GM18861 (cell line): Measurements from ENCODE around the gene EPS8L3.
"Not testable (repeated sequence)": the region's sequence is repeated elsewhere in the genome, so short reads cannot be mapped to it uniquely, and the experiment has no call there.

Experiments used
- ATAC-seq: cut with Tn5 transposase; IDR thresholded peaks from one replicate; pipeline ENCODE4 v1.9.1; 2021; ENCODE audit not compliant: unreplicated experiment

Gene EPS8L3, protein sequence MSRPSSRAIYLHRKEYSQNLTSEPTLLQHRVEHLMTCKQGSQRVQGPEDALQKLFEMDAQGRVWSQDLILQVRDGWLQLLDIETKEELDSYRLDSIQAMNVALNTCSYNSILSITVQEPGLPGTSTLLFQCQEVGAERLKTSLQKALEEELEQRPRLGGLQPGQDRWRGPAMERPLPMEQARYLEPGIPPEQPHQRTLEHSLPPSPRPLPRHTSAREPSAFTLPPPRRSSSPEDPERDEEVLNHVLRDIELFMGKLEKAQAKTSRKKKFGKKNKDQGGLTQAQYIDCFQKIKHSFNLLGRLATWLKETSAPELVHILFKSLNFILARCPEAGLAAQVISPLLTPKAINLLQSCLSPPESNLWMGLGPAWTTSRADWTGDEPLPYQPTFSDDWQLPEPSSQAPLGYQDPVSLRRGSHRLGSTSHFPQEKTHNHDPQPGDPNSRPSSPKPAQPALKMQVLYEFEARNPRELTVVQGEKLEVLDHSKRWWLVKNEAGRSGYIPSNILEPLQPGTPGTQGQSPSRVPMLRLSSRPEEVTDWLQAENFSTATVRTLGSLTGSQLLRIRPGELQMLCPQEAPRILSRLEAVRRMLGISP

DNA sequence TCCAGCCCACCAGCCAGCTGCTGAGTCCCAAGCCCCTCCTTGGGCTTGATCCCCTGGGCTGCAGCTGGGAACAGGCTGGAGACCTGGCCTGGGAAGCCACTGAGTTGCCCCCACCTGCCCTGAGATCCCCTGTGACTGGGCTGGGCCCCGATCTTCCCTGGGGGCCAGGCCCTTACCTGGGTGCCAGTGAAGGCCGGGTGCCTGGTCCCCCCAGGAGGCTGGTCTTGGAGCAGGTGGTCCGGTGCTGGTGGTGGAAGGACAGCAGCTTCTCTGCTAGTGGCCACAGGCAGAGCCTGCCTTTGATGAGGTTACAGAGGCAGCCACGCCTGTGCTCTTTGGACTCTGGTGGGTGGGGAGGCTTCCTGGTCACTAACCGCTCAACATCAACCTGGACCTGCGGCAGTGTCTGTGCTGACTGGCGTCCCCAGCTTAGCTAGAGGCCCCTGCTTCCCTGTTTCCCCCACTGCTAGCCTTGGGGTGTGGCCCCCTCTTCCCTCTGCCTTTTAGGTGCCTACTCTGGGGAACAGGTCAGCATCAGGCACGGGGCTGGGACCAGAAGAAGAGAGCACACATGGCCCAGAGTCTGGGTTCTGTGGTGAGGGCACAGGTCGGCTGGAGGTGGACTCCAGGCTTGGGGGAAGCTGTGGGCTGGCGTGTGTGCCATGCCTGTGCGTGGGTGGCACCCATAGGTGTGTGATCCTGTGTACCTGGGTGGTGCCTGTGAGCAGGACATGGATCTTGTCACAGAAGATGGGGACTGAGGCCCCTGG, at the start of gene EPS8L3:
Gene EPS8L3, minus strand, starts transcription at position 278 of the 770 bp plus-strand sequence. CDS start 2,174 bp downstream, outside the sequence.
- no peak for ATAC-seq

DNA sequence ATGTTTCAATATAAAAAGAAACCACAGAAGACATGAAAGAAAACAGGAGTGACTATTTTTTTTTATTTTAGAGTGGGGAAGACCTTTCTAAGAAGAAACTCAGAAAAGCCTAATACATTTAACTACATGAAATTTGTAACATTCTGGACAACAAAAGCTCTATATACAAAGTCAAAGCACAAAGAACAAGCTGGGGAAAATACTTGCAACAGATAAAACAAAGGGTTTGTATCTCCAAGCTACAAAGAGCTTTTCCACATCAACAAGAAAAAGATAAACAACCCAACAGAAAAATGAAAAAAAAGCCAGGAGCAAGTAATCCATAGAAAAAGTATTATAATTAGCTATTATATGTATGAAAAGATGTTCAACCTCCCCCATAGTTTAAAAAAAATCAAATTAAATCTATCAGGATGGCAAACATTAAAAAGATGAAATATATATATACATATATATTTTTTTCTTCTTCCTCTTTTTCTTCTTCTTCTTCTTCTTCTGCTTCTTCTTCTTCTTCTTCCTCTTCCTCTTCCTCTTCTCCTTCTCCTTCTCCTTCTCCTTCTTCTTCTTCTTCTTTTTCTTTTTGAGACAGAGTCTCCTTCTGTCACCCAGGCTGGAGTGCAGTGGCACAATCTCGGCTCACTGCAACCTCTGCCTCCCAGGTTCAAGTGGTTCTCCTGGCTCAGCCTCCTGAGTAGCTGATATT, 49.1 kb upstream of the EPS8L3 start:
- no peak for ATAC-seq

- ATAC-seq, result no peak
These were observed 45.0 kb upstream of the EPS8L3 start for GRCh38 chr1:109808703-109809102.

DNA sequence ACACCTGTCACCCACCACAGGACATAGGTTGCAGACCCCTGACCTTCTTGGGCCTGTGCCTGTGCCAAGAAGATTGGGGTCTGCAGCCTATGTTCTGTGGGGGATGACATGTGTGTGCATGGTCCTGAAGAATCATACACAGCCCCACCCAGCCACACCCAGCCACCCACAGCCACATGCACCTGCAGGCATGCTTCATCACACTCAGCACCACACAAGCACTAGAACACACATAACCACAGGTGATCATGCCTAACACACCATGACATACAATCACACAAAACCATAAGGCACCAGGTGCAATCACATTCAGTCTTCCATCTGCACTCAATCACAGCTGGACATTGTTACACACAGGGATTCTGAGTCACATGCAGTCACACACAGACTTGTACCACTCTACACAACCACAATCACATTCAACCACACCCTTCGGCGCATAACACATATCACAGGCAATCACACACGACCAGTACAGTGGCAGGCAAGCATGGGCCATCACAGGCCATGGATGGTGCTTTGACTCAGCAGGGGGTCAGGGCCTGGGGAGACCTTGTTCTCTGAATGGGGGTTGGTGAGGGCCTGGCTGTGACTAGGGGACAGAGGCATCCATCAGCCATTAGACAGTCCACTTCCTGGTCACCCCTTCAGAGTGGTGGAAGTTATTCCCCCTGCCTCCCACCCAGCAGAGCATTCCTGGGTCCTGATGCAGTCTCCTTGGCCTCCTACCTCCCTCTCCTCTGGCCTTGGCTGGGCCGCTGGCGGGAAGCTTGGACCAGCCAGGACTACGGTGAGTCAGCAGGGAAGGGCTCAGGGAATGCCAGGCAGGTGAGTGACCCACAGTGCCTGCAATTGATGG, 44.3 kb upstream of the EPS8L3 start:
- no peak for ATAC-seq

DNA sequence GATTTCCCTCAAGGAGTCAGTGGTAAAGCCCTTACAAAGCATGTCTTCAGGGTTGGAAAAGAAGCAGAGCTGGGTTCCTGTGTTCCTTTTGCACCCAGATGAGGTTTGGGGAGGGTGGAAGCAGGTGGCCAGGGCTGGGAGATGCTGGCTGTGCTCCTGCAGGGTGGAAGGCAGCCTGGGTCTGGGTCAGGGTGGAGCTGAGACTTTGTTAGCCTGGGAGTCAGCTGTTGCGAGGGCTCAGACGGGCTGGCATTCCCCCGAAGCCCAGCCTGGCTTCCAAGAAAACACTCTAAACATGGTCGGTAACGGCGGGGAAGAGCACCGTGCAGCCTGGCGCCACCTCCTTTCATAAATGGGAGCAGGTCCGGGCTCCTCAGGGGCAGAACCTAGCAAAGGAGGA, 43.7 kb upstream of the EPS8L3 start:
- ATAC-seq, result no peak

DNA sequence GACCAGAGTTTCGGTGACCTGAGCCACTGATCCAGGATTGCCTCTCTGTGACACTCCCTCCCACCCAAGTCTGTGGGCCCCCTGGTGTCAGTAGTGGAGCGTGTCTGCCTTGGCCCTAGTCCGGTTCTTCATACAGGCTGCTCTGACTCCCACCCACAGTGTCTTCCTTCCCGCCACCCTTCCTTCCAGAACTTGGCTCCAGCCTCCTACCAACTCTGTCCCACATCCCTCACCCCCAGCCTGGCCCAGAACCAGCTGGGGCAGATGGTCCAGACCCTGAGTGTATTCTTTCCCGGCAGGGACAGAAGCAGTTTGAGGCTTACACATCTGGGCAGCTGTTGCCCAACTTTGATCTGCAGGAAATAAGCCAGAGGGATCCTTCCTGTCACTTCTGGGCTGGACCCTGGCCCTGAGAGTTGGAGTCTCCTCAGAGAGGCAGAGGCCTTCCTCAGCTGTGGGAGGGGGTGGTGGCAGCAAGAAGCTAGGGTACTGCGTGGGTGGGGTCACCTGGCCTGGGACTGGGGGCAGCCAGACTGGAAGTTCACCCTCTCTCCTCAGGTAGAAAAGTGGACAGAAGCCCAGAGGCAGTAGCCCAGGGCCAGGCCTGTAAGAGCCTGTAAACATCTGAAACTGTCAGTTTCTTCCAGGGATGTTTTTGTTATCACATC, 43.1 kb upstream of the EPS8L3 start:
- ATAC-seq, result no peak

- ATAC-seq, result no peak
These were observed 41.9 kb upstream of the EPS8L3 start for GRCh38 chr1:109805486-109806165.

GRCh38 chr1:109804660-109805059, 40.9 kb upstream of the EPS8L3 start:
- ATAC-seq, result no peak

- ATAC-seq, result no peak
These were observed 40.2 kb upstream of the EPS8L3 start for GRCh38 chr1:109803901-109804331.

DNA sequence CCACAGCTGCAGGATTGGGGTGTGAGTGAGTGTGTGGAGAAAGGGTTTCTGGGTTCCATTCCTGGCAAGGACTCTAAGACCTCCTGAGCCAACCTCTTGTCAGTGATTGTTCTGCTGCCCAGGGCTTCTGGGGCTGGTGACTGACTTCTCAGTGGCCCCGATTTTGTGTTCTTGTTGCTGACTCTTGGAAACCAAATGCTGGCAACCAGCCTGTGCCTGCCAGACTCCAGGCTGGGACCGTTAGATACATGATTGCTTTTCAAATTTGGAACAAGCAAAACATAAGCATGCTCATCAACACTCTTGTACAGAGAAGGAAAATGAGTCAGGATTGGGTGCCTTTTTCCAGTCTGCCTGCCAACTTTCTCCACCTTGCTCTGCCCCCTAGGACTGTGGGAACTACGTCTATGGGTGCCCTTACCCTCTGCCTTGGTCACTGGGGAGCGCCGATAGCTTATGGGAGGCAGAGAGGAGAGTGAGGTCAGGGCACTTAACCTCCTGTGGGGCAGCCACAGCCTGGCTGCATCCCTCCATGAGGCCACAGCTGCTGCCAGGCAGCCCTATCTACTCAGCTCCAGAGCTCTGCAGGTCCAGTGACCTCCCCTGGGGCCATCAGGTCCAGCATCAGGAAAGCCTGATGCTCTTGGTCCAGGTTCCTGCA, 39.3 kb upstream of the EPS8L3 start:
- ATAC-seq, result no peak

GRCh38 chr1:109802136-109802900, 38.6 kb upstream of the EPS8L3 start:
- ATAC-seq, result no peak

DNA sequence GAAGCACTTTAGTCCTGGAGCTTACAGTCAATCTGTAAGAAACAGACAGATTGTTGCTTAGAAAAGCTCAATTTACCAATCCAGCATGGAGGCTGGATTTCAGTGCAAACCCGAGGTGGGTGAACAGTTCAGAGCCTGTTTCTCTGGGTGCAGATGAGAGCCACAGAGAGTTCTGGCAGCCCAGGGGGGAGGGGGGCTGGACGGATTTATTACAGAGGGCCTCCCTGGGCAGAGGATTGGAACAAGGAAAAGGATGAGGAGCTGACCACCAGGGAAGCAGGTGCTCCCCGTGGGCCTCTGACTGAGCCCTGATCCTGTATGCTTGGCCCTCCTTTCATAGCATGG, 38.0 kb upstream of the EPS8L3 start:
- ATAC-seq, result no peak

- ATAC-seq, result no peak
These were observed 36.6 kb upstream of the EPS8L3 start for GRCh38 chr1:109800291-109800690.

GRCh38 chr1:109799445-109799844, 35.7 kb upstream of the EPS8L3 start:
- no peak for ATAC-seq

- not testable (repeated sequence) for ATAC-seq
These were observed 33.5 kb upstream of the EPS8L3 start for GRCh38 chr1:109797303-109797595.

DNA sequence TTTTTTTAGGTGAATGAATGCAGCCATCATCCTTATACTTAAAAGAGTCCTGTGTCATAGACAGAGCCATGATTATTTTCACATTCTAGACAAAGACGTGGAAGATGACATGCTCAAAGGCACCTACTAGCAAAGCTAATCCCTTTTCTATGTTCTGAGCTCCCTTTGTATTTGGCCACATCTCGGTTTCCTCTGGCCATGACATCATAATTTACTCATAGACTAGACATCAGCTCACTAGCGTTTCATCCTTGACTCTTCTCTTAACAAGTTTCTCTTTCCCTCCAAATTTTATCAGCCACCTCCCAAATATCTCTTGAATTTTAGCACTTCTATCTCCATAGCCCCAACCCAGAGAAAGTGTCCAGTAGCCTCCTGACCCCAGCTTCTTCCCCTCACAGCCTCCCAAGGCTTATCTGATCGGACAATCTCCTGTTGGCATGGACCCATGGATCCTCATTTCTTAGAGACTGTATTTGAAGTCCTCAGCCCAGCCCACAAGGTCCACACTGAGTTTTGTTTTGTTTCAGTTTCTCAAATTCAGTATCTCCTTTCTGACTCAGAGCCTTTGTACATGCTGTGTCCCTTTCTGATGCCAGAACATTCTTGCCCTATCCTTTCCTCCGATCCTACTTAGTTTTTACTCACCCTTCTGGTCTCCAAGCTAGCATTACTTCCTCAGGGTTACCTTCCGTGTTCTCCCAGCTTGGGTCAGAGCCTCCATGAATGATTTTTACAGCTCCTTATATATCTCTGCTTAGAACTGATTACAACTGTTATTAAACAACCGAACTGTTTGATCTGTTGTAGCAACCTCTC, 33.0 kb upstream of the EPS8L3 start:
- ATAC-seq, result no peak
